ENCODE data around the gene CCNH. TPM values are rescaled to one million over a fixed set of nuclear protein-coding genes. Genes with fewer than 3 reads are reported as not detected.

Gene CCNH
- total RNA-seq, 2 experiments from 2014 or later = 75.9 to 98.4 TPM

- Histone ChIP-seq H3K79me2 (ENCODE audit: insufficient read depth, low read depth, low read length) (peaks cover 10% of the 10 kb centered on the region; the same call in 1 of the 2 replicates), H3K4me1 (ENCODE audit: insufficient read depth, low read length, poor library complexity, severe bottlenecking) (peaks cover 6% of the 10 kb centered on the region), H3K27ac (ENCODE audit: low read depth, low read length, poor library complexity, severe bottlenecking) (no peak overlapping the region), H3K4me2 (ENCODE audit: low read length) (no peak overlapping the region), H4K20me1 (ENCODE audit: insufficient read depth, low read length) (no peaks in the 10 kb centered on the region; the same call in 1 of the 2 replicates), H3K9me3 (ENCODE audit: low read length) (no peaks in the 10 kb centered on the region), H3K36me3 (ENCODE audit: insufficient read depth, low read length) (peaks cover 99% of the 10 kb centered on the region), H2AFZ (ENCODE audit: low read length) (no peak overlapping the region), H3K4me3 (ENCODE audit: low read depth, low read length, poor library complexity, severe bottlenecking) (no peak overlapping the region), H3K9me2 (ENCODE audit: insufficient read depth, low read length) (no peaks in the 10 kb centered on the region)
- TF ChIP-seq CTCF (conservative IDR thresholded peaks at IDR 0.05; ENCODE audit: low read length) = peak; percentile 91
- no peak for TF ChIP-seq EZH2phosphoT487 (IDR thresholded peaks at IDR 0.05; ENCODE audit: borderline replicate concordance, low read depth, low read length)
- BruUV-seq (replicated peaks) = no TSS peak
- CTCF ChIA-PET (ENCODE audit: unreplicated experiment) = interaction anchor here (0.6 to 1.6 kb wide), 3 partner anchors 102 to 520 kb away, joined by 3 to 4 read pairs (median 4); no protein-coding TSS in a partner anchor
- POLR2A ChIA-PET = interaction anchor here (0.6 to 3.5 kb wide), 7 partner anchors 10 to 1405 kb away, joined by 3 to 19 read pairs (median 5); partner anchors contain the start of genes CCNH and RASA1
- DNase-seq (ENCODE audit: low spot score) = peak; percentile 63
- intact Hi-C loops (cut with micrococcal nuclease; ENCODE audit: unreplicated experiment) = loop anchor here (5.0 kb wide), 2 partner anchors 328 to 518 kb away; no protein-coding TSS in a partner anchor
Observed at GRCh38 chr5:87400305-87400899, 12.3 kb downstream of the CCNH start.

GRCh38 chr5:87399720-87400119, 13.0 kb downstream of the CCNH start:
- no TSS peak for BruUV-seq (replicated peaks)
- H3K4me1 ChIP-seq (ENCODE audit: insufficient read depth, low read length, poor library complexity, severe bottlenecking) = peaks cover 6% of the 10 kb centered on the region
- H3K36me3 ChIP-seq (ENCODE audit: insufficient read depth, low read length) = peaks cover 99% of the 10 kb centered on the region
- POLR2A ChIA-PET = interaction anchor here (0.9 to 3.5 kb wide), 5 partner anchors 10 to 377 kb away, joined by 3 to 19 read pairs (median 5); partner anchors contain the start of genes CCNH and RASA1
- no peaks in the 10 kb centered on the region for H3K9me2 ChIP-seq (ENCODE audit: insufficient read depth, low read length)
- H2AFZ ChIP-seq (ENCODE audit: low read length) = no peak overlapping the region
- no peak overlapping the region for H3K4me3 ChIP-seq (ENCODE audit: low read depth, low read length, poor library complexity, severe bottlenecking)
- no peak overlapping the region for H3K4me2 ChIP-seq (ENCODE audit: low read length)
- H3K9me3 ChIP-seq (ENCODE audit: low read length) = no peaks in the 10 kb centered on the region
- H3K27ac ChIP-seq (ENCODE audit: low read depth, low read length, poor library complexity, severe bottlenecking) = no peak overlapping the region
- H3K79me2 ChIP-seq (ENCODE audit: insufficient read depth, low read depth, low read length) = peaks cover 10% of the 10 kb centered on the region; the same call in 1 of the 2 replicates
- no peak for DNase-seq (ENCODE audit: low spot score)
- intact Hi-C loops (cut with micrococcal nuclease; ENCODE audit: unreplicated experiment) = loop anchor here (5.0 kb wide), 2 partner anchors 327 to 517 kb away; no protein-coding TSS in a partner anchor
- no peak for TF ChIP-seq EZH2phosphoT487 (IDR thresholded peaks at IDR 0.05; ENCODE audit: borderline replicate concordance, low read depth, low read length)
- TF ChIP-seq CTCF (conservative IDR thresholded peaks at IDR 0.05; ENCODE audit: low read length) = no peak
- no peaks in the 10 kb centered on the region; the same call in 1 of the 2 replicates for H4K20me1 ChIP-seq (ENCODE audit: insufficient read depth, low read length)
- CTCF ChIA-PET (ENCODE audit: unreplicated experiment) = interaction anchor here (0.9 to 1.6 kb wide), 2 partner anchors 102 to 519 kb away, joined by 4 read pairs; no protein-coding TSS in a partner anchor
